ENCODE results near the gene CAD. TPM values are rescaled to one million over a fixed set of nuclear protein-coding genes. Genes with fewer than 3 reads are reported as not detected.

The CAD gene
- total and polyA plus RNA-seq, 2 donors (not counting 1 experiment from before 2014, with no cell fraction given), result 35.6 to 48.5 TPM

- intact Hi-C loops (cut with micrococcal nuclease), result no loop called here
- Mint-ChIP-seq H3K4me3 (no peak overlapping the region), H3K27me3 (peaks cover 43% of the 10 kb centered on the region), H3K9me3 (ENCODE audit: insufficient read depth) (no peaks in the 10 kb centered on the region), H3K4me1 (peaks cover 5% of the 10 kb centered on the region), H3K27ac (no peak overlapping the region)
- Histone ChIP-seq H3K9ac (ENCODE audit: low read length) (no peak overlapping the region), H3K4me1 (ENCODE audit: control insufficient read depth in 2 of 2, insufficient read depth in 2 of 2, low read length in 2 of 2) (no peaks in the 10 kb centered on the region), H3K27ac (ENCODE audit: low read length in 2 of 2) (no peak overlapping the region), H3K9me3 (ENCODE audit: control extremely low read depth in 1 of 3, control insufficient read depth in 2 of 3, insufficient read depth in 1 of 3, low read length in 2 of 3) (no peaks in the 10 kb centered on the region), H3K36me3 (replicated peaks in 1 of 2; ENCODE audit: control extremely low read depth in 1 of 2, control insufficient read depth in 1 of 2, extremely low read depth in 1 of 2, insufficient read depth in 2 of 2, low read length in 1 of 2) (no peaks in the 10 kb centered on the region), H3K79me2 (ENCODE audit: control insufficient read depth, insufficient read depth, low read length) (no peaks in the 10 kb centered on the region), H4K20me1 (ENCODE audit: control insufficient read depth, insufficient read depth, low read length, poor library complexity, severe bottlenecking) (no peaks in the 10 kb centered on the region), H3K27me3 (replicated peaks in 1 of 4; ENCODE audit: control extremely low read depth in 1 of 4, control insufficient read depth in 3 of 4, insufficient read depth in 4 of 4, low read length in 3 of 4) (peaks cover 0 to 17% (median 0%) of the 10 kb centered on the region in 4 experiments), H3K4me2 (replicated peaks; ENCODE audit: low read depth, low read length, poor library complexity, severe bottlenecking) (no peak overlapping the region), H3K4me3 (ENCODE audit: control extremely low read depth in 1 of 5, extremely low read depth in 1 of 5, insufficient read depth in 1 of 5, low read depth in 2 of 5, low read length in 4 of 5) (no peak overlapping the region), H2AFZ (ENCODE audit: insufficient read depth, low read depth, low read length, poor library complexity, severe bottlenecking) (no peak overlapping the region)
- ATAC-seq (ENCODE audit: low read depth), result no peak
- TF ChIP-seq EZH2 (IDR thresholded peaks at IDR 0.05; ENCODE audit: borderline replicate concordance, insufficient read depth, low read depth, low read length, poor library complexity, severe bottlenecking), result no peak
- TF ChIP-seq, protein P1, sequence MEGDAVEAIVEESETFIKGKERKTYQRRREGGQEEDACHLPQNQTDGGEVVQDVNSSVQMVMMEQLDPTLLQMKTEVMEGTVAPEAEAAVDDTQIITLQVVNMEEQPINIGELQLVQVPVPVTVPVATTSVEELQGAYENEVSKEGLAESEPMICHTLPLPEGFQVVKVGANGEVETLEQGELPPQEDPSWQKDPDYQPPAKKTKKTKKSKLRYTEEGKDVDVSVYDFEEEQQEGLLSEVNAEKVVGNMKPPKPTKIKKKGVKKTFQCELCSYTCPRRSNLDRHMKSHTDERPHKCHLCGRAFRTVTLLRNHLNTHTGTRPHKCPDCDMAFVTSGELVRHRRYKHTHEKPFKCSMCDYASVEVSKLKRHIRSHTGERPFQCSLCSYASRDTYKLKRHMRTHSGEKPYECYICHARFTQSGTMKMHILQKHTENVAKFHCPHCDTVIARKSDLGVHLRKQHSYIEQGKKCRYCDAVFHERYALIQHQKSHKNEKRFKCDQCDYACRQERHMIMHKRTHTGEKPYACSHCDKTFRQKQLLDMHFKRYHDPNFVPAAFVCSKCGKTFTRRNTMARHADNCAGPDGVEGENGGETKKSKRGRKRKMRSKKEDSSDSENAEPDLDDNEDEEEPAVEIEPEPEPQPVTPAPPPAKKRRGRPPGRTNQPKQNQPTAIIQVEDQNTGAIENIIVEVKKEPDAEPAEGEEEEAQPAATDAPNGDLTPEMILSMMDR (IDR thresholded peaks at IDR 0.05), result no peak
- ChIA-PET CTCF (interaction anchor here (0.6 to 6.8 kb wide), 10 partner anchors 13 to 432 kb away, joined by 3 to 168 read pairs (median 7); partner anchors contain the start of genes AGBL5 and DPYSL5), POLR2A (no interaction called here)
- 80% methylated on average over 1 of the region's 1 CpG for WGBS (ENCODE audit: insufficient coverage)
- DNase-seq, result no peak
Measured at GRCh38 chr2:27278010-27278409, 60.8 kb downstream of the CAD start.

- no peak for TF ChIP-seq EZH2 (IDR thresholded peaks at IDR 0.05; ENCODE audit: borderline replicate concordance, insufficient read depth, low read depth, low read length, poor library complexity, severe bottlenecking)
- Histone ChIP-seq H3K9ac (ENCODE audit: low read length) (no peak overlapping the region), H2AFZ (ENCODE audit: insufficient read depth, low read depth, low read length, poor library complexity, severe bottlenecking) (no peak overlapping the region), H4K20me1 (ENCODE audit: control insufficient read depth, insufficient read depth, low read length, poor library complexity, severe bottlenecking) (no peaks in the 10 kb centered on the region), H3K4me3 (ENCODE audit: control extremely low read depth in 1 of 5, extremely low read depth in 1 of 5, insufficient read depth in 1 of 5, low read depth in 2 of 5, low read length in 4 of 5) (no peak overlapping the region), H3K4me1 (ENCODE audit: control insufficient read depth in 2 of 2, insufficient read depth in 2 of 2, low read length in 2 of 2) (no peaks in the 10 kb centered on the region), H3K36me3 (replicated peaks in 1 of 2; ENCODE audit: control extremely low read depth in 1 of 2, control insufficient read depth in 1 of 2, extremely low read depth in 1 of 2, insufficient read depth in 2 of 2, low read length in 1 of 2) (no peaks in the 10 kb centered on the region), H3K4me2 (replicated peaks; ENCODE audit: low read depth, low read length, poor library complexity, severe bottlenecking) (no peak overlapping the region), H3K27me3 (replicated peaks in 1 of 4; ENCODE audit: control extremely low read depth in 1 of 4, control insufficient read depth in 3 of 4, insufficient read depth in 4 of 4, low read length in 3 of 4) (peaks cover 0 to 9% (median 0%) of the 10 kb centered on the region in 4 experiments), H3K9me3 (ENCODE audit: control extremely low read depth in 1 of 3, control insufficient read depth in 2 of 3, insufficient read depth in 1 of 3, low read length in 2 of 3) (no peaks in the 10 kb centered on the region), H3K27ac (ENCODE audit: low read length in 2 of 2) (no peak overlapping the region), H3K79me2 (ENCODE audit: control insufficient read depth, insufficient read depth, low read length) (no peaks in the 10 kb centered on the region)
- WGBS (ENCODE audit: insufficient coverage), result no CpG with 5 or more reads among the region's 3 CpGs
- no peak overlapping the region for H3K4me3 Mint-ChIP-seq
- POLR2A ChIA-PET, result interaction anchor here (0.7 to 1.3 kb wide), 2 partner anchors 16 to 317 kb away, joined by 3 read pairs; no protein-coding TSS in a partner anchor
- no peaks in the 10 kb centered on the region for H3K9me3 Mint-ChIP-seq (ENCODE audit: insufficient read depth)
- intact Hi-C loops (cut with micrococcal nuclease), result loop anchor here (1.0 kb wide), 4 partner anchors 16 to 320 kb away; no protein-coding TSS in a partner anchor
- CTCF ChIA-PET, result interaction anchor here (1.1 to 6.8 kb wide), 15 partner anchors 11 to 435 kb away, joined by 3 to 168 read pairs (median 5); partner anchors contain the start of genes ATRAID, DPYSL5, SLC30A3 and SLC5A6
- H3K4me1 Mint-ChIP-seq, result peaks cover 5% of the 10 kb centered on the region
- ATAC-seq (ENCODE audit: low read depth) (no peak), DNase-seq (no peak)
- no peak overlapping the region for H3K27ac Mint-ChIP-seq
- peaks cover 45% of the 10 kb centered on the region for H3K27me3 Mint-ChIP-seq
Measured at GRCh38 chr2:27280826-27281225, 63.7 kb downstream of the CAD start.

All from B cell (primary cell).